DOHH2 (cell line): ENCODE data around the gene BIRC7.
A peak's percentile ranks its signal among the peaks of the same experiment; 100 is the strongest.

Experiments used
- H3F3A ChIP-seq: fragments of 200-600 bp; sonication (generic), shearing (Covaris generic); 2 replicates; pipeline ENCODE4 v1.6.0; 2016; ENCODE audit warnings: antibody characterized with exemption, mild to moderate bottlenecking; ENCODE audit not compliant: control insufficient read depth, insufficient read depth
- H3K27ac ChIP-seq: fragments of 200-600 bp; sonication (generic); 2 replicates; pipeline ENCODE4 v1.5.1; 2014; ENCODE audit warnings: low read depth, mild to moderate bottlenecking, low read length, moderate library complexity
- H3K27me3 ChIP-seq: fragments of 200-600 bp; sonication (generic); 2 replicates; pipeline ENCODE4 v1.6.1; 2014; ENCODE audit warnings: mild to moderate bottlenecking, low read length, mixed read lengths; ENCODE audit not compliant: control insufficient read depth
- H3K36me3 ChIP-seq: fragments of 200-600 bp; sonication (generic); 2 replicates; pipeline ENCODE4 v1.6.1; 2014; ENCODE audit warnings: mild to moderate bottlenecking, low read length, moderate library complexity, mixed read lengths; ENCODE audit not compliant: control insufficient read depth
- H3K4me1 ChIP-seq: fragments of 200-600 bp; sonication (generic); 2 replicates; pipeline ENCODE4 v1.6.1; 2014; ENCODE audit warnings: mild to moderate bottlenecking, low read length, mixed read lengths; ENCODE audit not compliant: control insufficient read depth
- H3K4me2 ChIP-seq: fragments of 200-600 bp; sonication (generic); 2 replicates; pipeline ENCODE4 v1.6.0; 2014; ENCODE audit warnings: mild to moderate bottlenecking, low read length, moderate library complexity
- H3K4me3 ChIP-seq: fragments of 200-600 bp; sonication (generic); 2 replicates; pipeline ENCODE4 v1.5.1; 2014; ENCODE audit warnings: mild to moderate bottlenecking, low read length, mixed read lengths
- H3K79me2 ChIP-seq: fragments of 200-600 bp; sonication (generic); 2 replicates; pipeline ENCODE4 v1.6.1; 2014; ENCODE audit warnings: mild to moderate bottlenecking, low read length, mixed read lengths; ENCODE audit not compliant: control insufficient read depth
- H3K9me2 ChIP-seq: fragments of 200-600 bp; sonication (generic); replicated peaks from 2 replicates; pipeline ENCODE4 v1.6.1; 2014; ENCODE audit warnings: mild to moderate bottlenecking, low read length, mixed read lengths; ENCODE audit not compliant: control insufficient read depth
- H3K9me3 ChIP-seq: fragments of 200-600 bp; sonication (generic); 2 replicates; pipeline ENCODE4 v1.6.1; 2014; ENCODE audit warnings: antibody characterized with exemption, low read length, mixed read lengths; ENCODE audit not compliant: control insufficient read depth, insufficient read depth
- H4K20me1 ChIP-seq: fragments of 200-600 bp; sonication (generic); 2 replicates; pipeline ENCODE4 v1.6.0; 2014; ENCODE audit warnings: low read depth, mild to moderate bottlenecking, antibody characterized with exemption, low read length, moderate library complexity; ENCODE audit not compliant: control insufficient read depth, insufficient read depth
- CTCF ChIP-seq: fragments of 200-600 bp; sonication (generic); IDR thresholded peaks from one replicate; pipeline ENCODE4 v1.5.1; 2014; ENCODE audit warnings: antibody characterized with exemption, mild to moderate bottlenecking, low read depth, low read length; ENCODE audit not compliant: poor library complexity, severe bottlenecking
- EZH2phosphoT487 ChIP-seq: fragments of 200-600 bp; sonication (generic); IDR thresholded peaks from 2 replicates; pipeline ENCODE4 v1.6.1; 2017; ENCODE audit warnings: borderline replicate concordance, mild to moderate bottlenecking, antibody characterized with exemption, low read length, moderate library complexity, mixed read lengths

Gene BIRC7

DNA sequence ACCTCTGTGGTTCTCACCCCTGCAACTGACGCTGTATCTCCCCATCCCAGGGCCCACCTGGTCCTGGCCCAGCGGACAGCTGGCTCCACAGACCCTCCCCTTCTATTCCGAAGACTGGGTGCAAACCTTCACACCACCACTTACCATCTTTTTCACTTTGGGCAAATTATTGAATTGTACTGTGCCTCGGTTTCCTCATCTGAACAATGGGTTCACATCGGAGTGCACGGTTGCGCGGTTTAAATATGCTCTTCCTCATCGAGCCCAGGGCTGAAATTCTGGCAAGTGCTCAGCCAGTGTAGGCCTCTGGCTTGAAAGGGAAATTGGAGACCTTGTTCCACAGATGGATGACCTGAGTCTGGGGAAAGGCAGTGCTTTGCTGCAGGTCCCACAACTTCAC, 34.0 kb downstream of the BIRC7 start:
- Histone ChIP-seq H3K27me3 (no peaks in the 10 kb centered on the region; the same call in 1 of the 2 replicates), H3K79me2 (peaks cover 21% of the 10 kb centered on the region), H3K36me3 (0 out of 2 replicates have a peak, but pooled peaks cover 4% of the 10 kb centered on the region), H3K9me3 (no peaks in the 10 kb centered on the region), H3K4me1 (peaks cover 12% of the 10 kb centered on the region), H3K27ac (no peak overlapping the region), H4K20me1 (peaks cover 11% of the 10 kb centered on the region), H3F3A (no peaks in the 10 kb centered on the region), H3K9me2 (no peaks in the 10 kb centered on the region), H3K4me2 (no peak overlapping the region), H3K4me3 (no peak overlapping the region)
- no peak for TF ChIP-seq CTCF
- no peak for TF ChIP-seq EZH2phosphoT487

DNA sequence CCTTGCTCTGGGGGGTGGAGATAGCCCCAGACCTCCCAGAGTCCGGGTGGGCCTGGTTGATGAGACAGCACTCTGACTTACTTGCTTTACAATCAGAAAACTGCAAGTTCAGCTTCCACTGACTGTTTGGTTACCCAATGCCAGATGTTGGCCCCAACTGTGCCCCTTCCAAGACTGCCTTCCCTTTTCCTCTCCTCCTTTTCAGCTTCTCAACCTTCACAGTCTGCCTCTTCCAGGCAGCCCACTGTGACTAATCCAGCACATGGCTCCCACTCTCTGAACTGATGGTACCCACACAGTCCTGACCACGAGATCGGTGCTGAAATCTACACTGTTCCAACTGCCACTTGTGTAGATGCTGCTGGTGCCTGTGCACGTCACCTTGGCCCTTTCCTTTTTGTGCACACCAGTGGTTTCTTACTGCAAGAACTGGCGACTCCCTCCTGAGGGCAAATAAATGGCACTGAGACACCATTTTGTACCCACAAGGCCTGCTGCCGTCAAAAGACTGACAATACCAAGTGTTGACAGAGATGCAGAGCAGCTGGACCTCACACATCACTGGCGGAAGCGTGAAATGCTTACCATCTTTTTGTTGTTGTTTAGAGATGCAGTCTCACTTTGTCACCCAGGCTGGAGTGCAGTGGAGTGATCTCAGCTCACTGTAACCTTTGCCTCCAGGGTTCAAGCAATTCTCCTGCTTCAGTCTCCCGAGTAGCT, 35.1 kb downstream of the BIRC7 start:
- peaks cover 12% of the 10 kb centered on the region for H3K4me1 ChIP-seq
- H3K27ac ChIP-seq, result no peak overlapping the region
- no peaks in the 10 kb centered on the region for H3K9me2 ChIP-seq
- H3K4me2 ChIP-seq, result no peak overlapping the region
- no peak overlapping the region for H3K4me3 ChIP-seq
- TF ChIP-seq CTCF (no peak), EZH2phosphoT487 (no peak)
- H3K36me3 ChIP-seq, result peaks cover 5% of the 10 kb centered on the region; the same call in 1 of the 2 replicates
- no peaks in the 10 kb centered on the region for H3K9me3 ChIP-seq
- no peaks in the 10 kb centered on the region; the same call in 1 of the 2 replicates for H3K27me3 ChIP-seq
- H4K20me1 ChIP-seq, result peaks cover 12% of the 10 kb centered on the region
- H3K79me2 ChIP-seq, result peaks cover 32% of the 10 kb centered on the region
- H3F3A ChIP-seq, result no peaks in the 10 kb centered on the region

DNA sequence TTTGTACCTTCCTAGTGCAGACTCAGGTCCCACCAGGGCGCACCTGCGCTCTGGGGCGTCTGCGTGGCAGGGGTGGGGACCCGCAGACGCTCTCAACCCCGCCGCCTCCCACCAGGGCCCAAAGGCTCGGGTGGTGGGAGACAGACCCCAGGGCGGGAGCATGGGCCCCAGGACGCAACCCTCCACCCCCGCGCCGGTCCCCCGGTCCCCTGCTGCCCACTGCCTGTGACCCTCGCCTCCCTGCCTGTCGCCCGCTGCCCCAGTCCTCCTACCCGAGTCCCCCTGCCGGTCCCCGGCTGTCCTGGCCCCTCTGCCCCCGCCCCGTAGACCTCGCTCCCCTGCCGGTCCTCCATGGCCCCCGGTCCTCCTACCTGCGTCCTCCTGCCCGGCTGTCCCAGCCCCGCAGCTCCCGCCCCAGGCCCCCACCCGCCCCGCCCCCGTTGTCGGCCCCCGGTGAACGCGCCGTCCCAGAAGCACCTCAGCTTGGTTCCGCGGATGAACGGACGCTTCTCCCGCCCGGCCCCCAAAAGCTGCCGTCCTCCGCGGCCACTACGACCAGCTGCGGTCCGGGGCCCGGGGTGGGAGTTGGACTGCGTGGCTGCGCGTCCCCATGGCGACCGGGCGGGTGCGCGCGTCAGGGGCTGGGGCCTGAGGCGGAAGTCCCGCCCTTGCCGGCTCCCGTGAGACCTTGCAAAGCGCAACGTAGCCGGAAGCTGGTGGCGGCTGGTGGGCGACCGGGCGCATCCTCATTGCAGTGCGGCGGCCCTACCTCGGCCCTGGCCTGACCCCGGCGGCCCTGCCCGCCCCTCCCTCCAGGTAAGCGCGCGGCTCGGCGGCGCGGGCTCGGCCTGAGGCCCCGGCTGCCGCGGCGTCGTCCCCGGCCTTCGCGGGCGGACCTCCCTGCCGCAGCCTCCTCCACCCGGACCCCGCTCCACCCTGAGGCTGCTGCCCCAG, 36.7 kb downstream of the BIRC7 start, which contains the start of gene ARFGAP1:
ARFGAP1 (plus strand) TSS at position 709 of the 954 bp plus-strand sequence. CDS start 2,768 bp downstream, outside the sequence.
- Histone ChIP-seq H3K4me3 (peak within 1 kb of the TSS; percentile 99), H3K4me1 (peaks cover 12% of the 10 kb centered on the region), H3K27me3 (no peaks in the 10 kb centered on the region; the same call in 1 of the 2 replicates), H3F3A (no peaks in the 10 kb centered on the region), H3K4me2 (peak within 1 kb of the TSS; percentile 99), H3K36me3 (peaks cover 20% of the 10 kb centered on the region), H3K9me3 (no peaks in the 10 kb centered on the region), H3K27ac (no peak within 1 kb of the TSS; the same call in 1 of the 2 replicates), H3K9me2 (no peaks in the 10 kb centered on the region), H3K79me2 (peaks cover 46% of the 10 kb centered on the region), H4K20me1 (peaks cover 12% of the 10 kb centered on the region)
- TF ChIP-seq CTCF (no peak), EZH2phosphoT487 (no peak)
